Muscle layer of colon (tissue), 2 donors: ENCODE results near the gene ENC1.

Experiments used
- H3K27ac ChIP-seq: one replicate; pipeline ENCODE4 v1.7.0; 2013; ENCODE audit warnings: low read depth, mild to moderate bottlenecking, low read length, moderate library complexity
- H3K27me3 ChIP-seq, 2 donors: one replicate each; pipeline ENCODE4 v1.7.0; 2013; ENCODE audit warnings: low read length in 2 of 2, mild to moderate bottlenecking in 2 of 2; ENCODE audit not compliant: insufficient read depth in 2 of 2, control insufficient read depth in 1 of 2
- H3K36me3 ChIP-seq: one replicate; pipeline ENCODE4 v1.7.0; 2013; ENCODE audit warnings: mild to moderate bottlenecking, low read length; ENCODE audit not compliant: insufficient read depth
- H3K4me1 ChIP-seq: one replicate; pipeline ENCODE4 v1.7.0; 2013; ENCODE audit warnings: mild to moderate bottlenecking, low read length; ENCODE audit not compliant: insufficient read depth
- H3K4me3 ChIP-seq, 2 donors: one replicate each; pipeline ENCODE4 v1.7.0; 2013; ENCODE audit warnings: low read length in 2 of 2, low read depth in 1 of 2, mild to moderate bottlenecking in 1 of 2, moderate library complexity in 1 of 2
- H3K9ac ChIP-seq: one replicate; pipeline ENCODE4 v1.7.0; 2013; ENCODE audit warnings: low read length
- H3K9me3 ChIP-seq: one replicate; pipeline ENCODE4 v1.7.0; 2013; ENCODE audit warnings: mild to moderate bottlenecking, low read length
- donor health status: abdominal sarcoma.
- donor health status: Adenocarcinoma of cecum.

Gene ENC1

GRCh38 chr5:74594137-74595040 is 46.1 kb downstream of the ENC1 start:
- no peaks in the 10 kb centered on the region for H3K27me3 ChIP-seq
- no peaks in the 10 kb centered on the region for H3K9me3 ChIP-seq
- no peak overlapping the region for H3K27ac ChIP-seq
- no peaks in the 10 kb centered on the region for H3K4me1 ChIP-seq
- no peak overlapping the region for H3K9ac ChIP-seq
- H3K4me3 ChIP-seq, result no peak overlapping the region
- H3K36me3 ChIP-seq, result no peaks in the 10 kb centered on the region

GRCh38 chr5:74589204-74590056 is 51.1 kb downstream of the ENC1 start:
- Histone ChIP-seq H3K27me3 (no peaks in the 10 kb centered on the region), H3K27ac (no peak overlapping the region), H3K9ac (no peak overlapping the region), H3K36me3 (no peaks in the 10 kb centered on the region), H3K4me3 (no peak overlapping the region), H3K4me1 (no peaks in the 10 kb centered on the region), H3K9me3 (no peaks in the 10 kb centered on the region)

- Histone ChIP-seq H3K9ac (no peak overlapping the region), H3K9me3 (no peaks in the 10 kb centered on the region), H3K27me3 (no peaks in the 10 kb centered on the region), H3K4me3 (no peak overlapping the region), H3K27ac (no peak overlapping the region), H3K4me1 (no peaks in the 10 kb centered on the region), H3K36me3 (no peaks in the 10 kb centered on the region)
Observed at GRCh38 chr5:74588415-74588814, 52.1 kb downstream of the ENC1 start.

- H3K4me3 ChIP-seq, result no peak overlapping the region
- H3K9ac ChIP-seq, result no peak overlapping the region
- H3K4me1 ChIP-seq, result no peaks in the 10 kb centered on the region
- H3K9me3 ChIP-seq, result no peaks in the 10 kb centered on the region
- H3K27ac ChIP-seq, result no peak overlapping the region
- H3K36me3 ChIP-seq, result no peaks in the 10 kb centered on the region
- no peaks in the 10 kb centered on the region for H3K27me3 ChIP-seq
Observed at GRCh38 chr5:74587890-74588289, 52.6 kb downstream of the ENC1 start.

GRCh38 chr5:74587300-74587699 is 53.2 kb downstream of the ENC1 start:
- no peak overlapping the region for H3K4me3 ChIP-seq
- H3K27ac ChIP-seq, result no peak overlapping the region
- no peaks in the 10 kb centered on the region for H3K36me3 ChIP-seq
- H3K27me3 ChIP-seq, result no peaks in the 10 kb centered on the region
- no peaks in the 10 kb centered on the region for H3K9me3 ChIP-seq
- no peaks in the 10 kb centered on the region for H3K4me1 ChIP-seq
- no peak overlapping the region for H3K9ac ChIP-seq

- Histone ChIP-seq H3K9ac (no peak overlapping the region), H3K27ac (no peak overlapping the region), H3K36me3 (no peaks in the 10 kb centered on the region), H3K4me3 (no peak overlapping the region), H3K27me3 (no peaks in the 10 kb centered on the region), H3K9me3 (no peaks in the 10 kb centered on the region), H3K4me1 (no peaks in the 10 kb centered on the region)
Observed at GRCh38 chr5:74586856-74587255, 53.7 kb downstream of the ENC1 start.

- Histone ChIP-seq H3K27me3 (no peaks in the 10 kb centered on the region), H3K9me3 (no peaks in the 10 kb centered on the region), H3K4me1 (no peaks in the 10 kb centered on the region), H3K27ac (no peak overlapping the region), H3K4me3 (no peak overlapping the region), H3K36me3 (no peaks in the 10 kb centered on the region), H3K9ac (no peak overlapping the region)
Observed at GRCh38 chr5:74582853-74583252, 57.7 kb downstream of the ENC1 start.

- no peaks in the 10 kb centered on the region for H3K4me1 ChIP-seq
Observed at GRCh38 chr5:74581988-74582365, 58.6 kb downstream of the ENC1 start.

GRCh38 chr5:74580729-74581109 is 59.8 kb downstream of the ENC1 start:
- H3K4me3 ChIP-seq, result no peak overlapping the region
- no peaks in the 10 kb centered on the region for H3K27me3 ChIP-seq
- no peaks in the 10 kb centered on the region for H3K36me3 ChIP-seq
- H3K9me3 ChIP-seq, result no peaks in the 10 kb centered on the region
- no peak overlapping the region for H3K27ac ChIP-seq
- H3K4me1 ChIP-seq, result no peaks in the 10 kb centered on the region
- H3K9ac ChIP-seq, result no peak overlapping the region

More at GRCh38 chr5:74581988-74582365, 58.6 kb downstream of the ENC1 start:
- Histone ChIP-seq H3K9me3 (no peaks in the 10 kb centered on the region), H3K9ac (no peak overlapping the region), H3K27ac (no peak overlapping the region), H3K27me3 (no peaks in the 10 kb centered on the region), H3K4me3 (no peak overlapping the region), H3K36me3 (no peaks in the 10 kb centered on the region)

- Histone ChIP-seq H3K4me1 (no peaks in the 10 kb centered on the region), H3K9me3 (no peaks in the 10 kb centered on the region), H3K4me3 (no peak overlapping the region), H3K27ac (no peak overlapping the region), H3K36me3 (no peaks in the 10 kb centered on the region), H3K9ac (no peak overlapping the region), H3K27me3 (no peaks in the 10 kb centered on the region)
Observed at GRCh38 chr5:74579215-74579614, 61.3 kb downstream of the ENC1 start.

GRCh38 chr5:74578356-74579044 is 62.0 kb downstream of the ENC1 start:
- Histone ChIP-seq H3K27ac (no peak overlapping the region), H3K4me1 (no peaks in the 10 kb centered on the region), H3K36me3 (no peaks in the 10 kb centered on the region), H3K9ac (no peak overlapping the region), H3K4me3 (no peak overlapping the region), H3K9me3 (no peaks in the 10 kb centered on the region), H3K27me3 (no peaks in the 10 kb centered on the region)
